OCI-LY1 (cell line): ENCODE measurements around the gene CD6.
A peak's percentile ranks its signal among the peaks of the same experiment; 100 is the strongest.

ENCODE experiments used
- H2AFZ ChIP-seq: fragments of 200-600 bp; sonication (generic), shearing (Covaris generic); 2 replicates; pipeline ENCODE4 v1.6.0; 2014; ENCODE audit warnings: antibody characterized with exemption, mild to moderate bottlenecking, low read length
- H3F3A ChIP-seq: fragments of 200-600 bp; sonication (generic), shearing (Covaris generic); 2 replicates; pipeline ENCODE4 v1.6.0; 2014; ENCODE audit warnings: mild to moderate bottlenecking, antibody characterized with exemption, low read length, moderate library complexity; ENCODE audit not compliant: insufficient read depth
- H3K27ac ChIP-seq: fragments of 200-600 bp; sonication (generic); 2 replicates; pipeline ENCODE4 v1.5.1; 2014; ENCODE audit warnings: low read length, mixed run types, mild to moderate bottlenecking, low read depth; ENCODE audit not compliant: poor library complexity, severe bottlenecking
- H3K27me3 ChIP-seq: fragments of 200-600 bp; sonication (generic); 2 replicates; pipeline ENCODE4 v1.6.0; 2014; ENCODE audit warnings: antibody characterized with exemption, mild to moderate bottlenecking, low read length, moderate library complexity; ENCODE audit not compliant: insufficient read depth
- H3K36me3 ChIP-seq: fragments of 200-600 bp; sonication (generic); 2 replicates; pipeline ENCODE4 v1.6.1; 2014; ENCODE audit warnings: mild to moderate bottlenecking, antibody characterized with exemption, low read length, moderate library complexity, mixed read lengths; ENCODE audit not compliant: insufficient read depth
- H3K4me1 ChIP-seq: fragments of 200-600 bp; sonication (generic); 2 replicates; pipeline ENCODE4 v1.5.1; 2014; ENCODE audit warnings: mild to moderate bottlenecking, low read length, moderate library complexity; ENCODE audit not compliant: insufficient read depth, severe bottlenecking
- H3K4me2 ChIP-seq: fragments of 200-600 bp; sonication (generic), shearing (Covaris generic); 2 replicates; pipeline ENCODE4 v1.6.1; 2014; ENCODE audit warnings: low read length
- H3K4me3 ChIP-seq: fragments of 200-600 bp; sonication (generic); 2 replicates; pipeline ENCODE4 v1.5.1; 2014; ENCODE audit warnings: low read length, low read depth, mild to moderate bottlenecking, mixed read lengths; ENCODE audit not compliant: poor library complexity, severe bottlenecking
- H3K79me2 ChIP-seq: fragments of 200-600 bp; shearing (Covaris generic); 2 replicates; pipeline ENCODE4 v1.6.1; 2016; ENCODE audit warnings: mixed run types, low read length, mixed read lengths; ENCODE audit not compliant: insufficient read depth
- H3K9ac ChIP-seq: fragments of 200-600 bp; sonication (generic), shearing (Covaris generic); 2 replicates; pipeline ENCODE4 v1.6.1; 2014; ENCODE audit warnings: mild to moderate bottlenecking, low read length, mixed read lengths
- H3K9me2 ChIP-seq: fragments of 200-600 bp; sonication (generic), shearing (Covaris generic); 2 replicates; pipeline ENCODE4 v1.6.1; 2014; ENCODE audit warnings: low read depth, mild to moderate bottlenecking, low read length, mixed read lengths
- H3K9me3 ChIP-seq: fragments of 200-600 bp; shearing (Covaris generic); 2 replicates; pipeline ENCODE4 v1.6.1; 2014; ENCODE audit warnings: low read length, mixed read lengths
- H4K20me1 ChIP-seq: fragments of 200-600 bp; sonication (generic), shearing (Covaris generic); 2 replicates; pipeline ENCODE4 v1.6.0; 2016; ENCODE audit warnings: mild to moderate bottlenecking, low read length; ENCODE audit not compliant: insufficient read depth
- CTCF ChIP-seq: fragments of 200-600 bp; sonication (generic), shearing (Covaris generic); IDR thresholded peaks from 2 replicates; pipeline ENCODE4 v1.5.1; 2017; ENCODE audit warnings: mild to moderate bottlenecking, antibody characterized with exemption, low read length, moderate library complexity, mixed read lengths
- EZH2 ChIP-seq: fragments of 200-600 bp; sonication (generic), shearing (Covaris generic); IDR thresholded peaks from 2 replicates; pipeline ENCODE4 v1.8.0; 2017; ENCODE audit warnings: borderline replicate concordance, mixed run types, mild to moderate bottlenecking, antibody characterized with exemption, low read length, moderate library complexity, mixed read lengths

Gene CD6

GRCh38 chr11:61019832-61020405 lies 48.4 kb downstream of the CD6 start:
- no peak overlapping the region for H3K27ac ChIP-seq
- no peaks in the 10 kb centered on the region for H3F3A ChIP-seq
- no peak overlapping the region for H3K9ac ChIP-seq
- H3K9me3 ChIP-seq = no peaks in the 10 kb centered on the region
- no peak overlapping the region for H3K4me3 ChIP-seq
- H2AFZ ChIP-seq = no peak overlapping the region
- H3K36me3 ChIP-seq = no peaks in the 10 kb centered on the region
- H3K79me2 ChIP-seq = no peaks in the 10 kb centered on the region
- H4K20me1 ChIP-seq = no peaks in the 10 kb centered on the region
- no peak overlapping the region for H3K4me2 ChIP-seq
- TF ChIP-seq EZH2 = no peak
- no peak for TF ChIP-seq CTCF
- H3K9me2 ChIP-seq = no peaks in the 10 kb centered on the region
- peaks cover 38% of the 10 kb centered on the region for H3K4me1 ChIP-seq
- no peaks in the 10 kb centered on the region for H3K27me3 ChIP-seq

DNA sequence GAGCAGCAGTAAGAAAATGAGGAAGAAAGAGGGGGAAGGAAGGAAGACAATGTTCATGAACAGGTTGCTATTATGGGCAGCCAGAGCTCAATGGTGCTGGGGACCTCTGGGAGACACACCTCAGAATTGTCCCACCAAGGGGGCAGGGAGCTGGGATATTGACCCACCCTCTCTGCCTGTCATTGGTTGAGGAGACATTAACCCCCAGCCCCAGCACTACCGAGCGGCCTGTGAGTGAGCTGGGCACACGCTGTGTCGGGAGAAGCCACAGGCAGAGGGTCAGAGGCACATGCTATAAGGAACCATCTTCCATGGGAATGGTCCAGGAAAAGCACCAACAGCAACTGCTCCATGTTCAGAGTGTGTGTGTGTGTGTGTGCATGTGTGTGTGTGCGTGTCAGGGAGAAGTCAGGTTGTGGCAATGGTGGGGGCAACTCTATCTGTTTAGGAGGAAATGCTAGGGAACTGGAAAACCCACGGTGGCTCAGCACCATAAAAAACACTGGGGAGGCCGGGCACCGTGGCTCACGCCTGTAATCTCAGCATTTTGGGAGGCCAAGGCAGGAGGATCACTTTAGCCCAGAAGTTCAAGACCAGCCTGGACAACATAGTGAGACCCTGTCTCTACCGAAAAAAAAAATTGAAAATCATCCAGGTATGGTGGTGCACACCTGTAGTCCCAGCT lies 49.2 kb downstream of the CD6 start:
- TF ChIP-seq EZH2 = no peak
- TF ChIP-seq CTCF = no peak
- H3K4me1 ChIP-seq = peaks cover 46% of the 10 kb centered on the region
- H3K9ac ChIP-seq = no peak overlapping the region
- H3K79me2 ChIP-seq = no peaks in the 10 kb centered on the region
- no peak overlapping the region for H3K4me2 ChIP-seq
- H3K4me3 ChIP-seq = no peak overlapping the region
- H3K36me3 ChIP-seq = no peaks in the 10 kb centered on the region
- no peaks in the 10 kb centered on the region for H3K9me3 ChIP-seq
- no peaks in the 10 kb centered on the region for H4K20me1 ChIP-seq
- no peaks in the 10 kb centered on the region for H3F3A ChIP-seq
- no peaks in the 10 kb centered on the region for H3K27me3 ChIP-seq
- no peak overlapping the region for H2AFZ ChIP-seq
- H3K9me2 ChIP-seq = no peaks in the 10 kb centered on the region
- no peak overlapping the region for H3K27ac ChIP-seq

GRCh38 chr11:61021661-61022212 lies 50.3 kb downstream of the CD6 start:
- Histone ChIP-seq H3K9me2 (no peaks in the 10 kb centered on the region), H3K36me3 (no peaks in the 10 kb centered on the region), H3K9ac (peak overlapping the region; percentile 54; the same call in 1 of the 2 replicates), H3K27ac (peak overlapping the region; percentile 95), H3K27me3 (no peaks in the 10 kb centered on the region), H2AFZ (no peak overlapping the region), H4K20me1 (no peaks in the 10 kb centered on the region), H3K4me2 (peak overlapping the region; percentile 63), H3K4me1 (peaks cover 56% of the 10 kb centered on the region), H3F3A (no peaks in the 10 kb centered on the region), H3K9me3 (no peaks in the 10 kb centered on the region), H3K79me2 (no peaks in the 10 kb centered on the region), H3K4me3 (peak overlapping the region; percentile 40)
- TF ChIP-seq CTCF = no peak
- TF ChIP-seq EZH2 = no peak
